Endothelial cell of umbilical vein (primary cell): ENCODE measurements around the gene RRAS. TPM values are rescaled to one million over a fixed set of nuclear protein-coding genes. Genes with fewer than 3 reads are reported as not detected.

Source experiments
- BruUV-seq: library from RNA; stranded (reverse); fragments of 400-500 nt; replicated peaks from 2 replicates; lab custom pipeline; 2021; lab: Mats Ljungman, UMichigan
- CTCF ChIA-PET: fragments of 300-600, 350-600 bp; sonication (Branson Sonifier 250); formaldehyde crosslinking; loops from one replicate; lab custom pipeline; 2021; ENCODE audit warnings: antibody characterized with exemption, inconsistent platforms; lab: Charles Lee
- POLR2A ChIA-PET: fragments of 300-600, 350-600 bp; sonication (Branson Sonifier 250); formaldehyde crosslinking; loops from one replicate; lab custom pipeline; 2021; ENCODE audit warnings: antibody characterized with exemption, inconsistent platforms; lab: Charles Lee
- DNase-seq: peaks from one replicate; pipeline ENCODE4 v3.0.0-alpha.2; 2011; ENCODE audit warnings: low read depth, low spot score
- FAIRE-seq: peaks from 2 replicates; lab custom pipeline; 2011; peaks lifted over from hg19 to GRCh38; lab: Jason Lieb, UNC
- H2AFZ ChIP-seq: 2 replicates; pipeline ENCODE4 v1.6.0; 2012; ENCODE audit warnings: low read depth, low read length, control low read depth, inconsistent platforms
- H3K27ac ChIP-seq: 2 replicates; pipeline ENCODE4 v1.5.1; 2011; ENCODE audit warnings: low read depth, mild to moderate bottlenecking, control low read depth, low read length, moderate library complexity; ENCODE audit not compliant: insufficient read depth
- H3K27me3 ChIP-seq, 2 experiments: 2 replicates each; pipeline versions ENCODE4 v1.6.0 to v1.6.1; 2011; ENCODE audit warnings: low read length in 2 of 2, mixed read lengths in 1 of 2; ENCODE audit not compliant: control insufficient read depth in 2 of 2, insufficient read depth in 2 of 2
- H3K36me3 ChIP-seq, 2 experiments: 2 replicates in 1 of 2; 3 replicates in 1 of 2; pipeline ENCODE4 v1.5.1; 2011; ENCODE audit warnings: low read length in 2 of 2, mild to moderate bottlenecking in 1 of 2, moderate library complexity in 1 of 2; ENCODE audit not compliant: control insufficient read depth in 2 of 2, insufficient read depth in 2 of 2; ENCODE audit errors: extremely low read depth in 1 of 2
- H3K4me1 ChIP-seq: 3 replicates; pipeline ENCODE4 v1.5.1; 2011; ENCODE audit warnings: mild to moderate bottlenecking, low read length; ENCODE audit not compliant: control insufficient read depth, insufficient read depth; ENCODE audit errors: extremely low read depth
- H3K4me2 ChIP-seq: 2 replicates; pipeline ENCODE4 v1.6.1; 2011; ENCODE audit warnings: low read length, control low read depth, mixed read lengths; ENCODE audit not compliant: insufficient read depth
- H3K4me3 ChIP-seq, 3 experiments: fragments of 200-600 bp in 1 of 3; sonication (generic), shearing (Covaris generic) in 1 of 3; replicated peaks in 1 of 3; 2 replicates each; pipeline ENCODE4 v1.5.1; 2011 to 2016; ENCODE audit warnings: control low read depth in 3 of 3, low read length in 3 of 3, mild to moderate bottlenecking in 2 of 3, inconsistent platforms in 1 of 3, low read depth in 1 of 3, moderate library complexity in 1 of 3; ENCODE audit not compliant: insufficient read depth in 1 of 3
- H3K79me2 ChIP-seq: 2 replicates; pipeline ENCODE4 v1.6.0; 2012; ENCODE audit warnings: low read length, inconsistent platforms; ENCODE audit not compliant: control insufficient read depth, insufficient read depth
- H3K9ac ChIP-seq: replicated peaks from 2 replicates; pipeline ENCODE3; 2011; ENCODE audit warnings: low read length, control low read depth; ENCODE audit not compliant: insufficient read depth; ENCODE audit errors: extremely low read depth
- H3K9me1 ChIP-seq: replicated peaks from 3 replicates; pipeline ENCODE4 v1.6.0; 2011; ENCODE audit warnings: mild to moderate bottlenecking, low read length; ENCODE audit not compliant: control insufficient read depth, insufficient read depth; ENCODE audit errors: extremely low read depth
- H3K9me3 ChIP-seq: replicated peaks from 2 replicates; pipeline ENCODE4 v1.5.1; 2012; ENCODE audit warnings: low read length, inconsistent platforms; ENCODE audit not compliant: control insufficient read depth, insufficient read depth
- H4K20me1 ChIP-seq: replicated peaks from 2 replicates; pipeline ENCODE3; 2011; ENCODE audit warnings: mild to moderate bottlenecking, low read length; ENCODE audit not compliant: control insufficient read depth, insufficient read depth; ENCODE audit errors: extremely low read depth
- CTCF ChIP-seq, 2 donors: IDR thresholded peaks; 1 replicate in 1 of 2; 2 replicates in 1 of 2; pipeline ENCODE4 v1.5.1; 2011; ENCODE audit warnings: low read length in 2 of 2, mild to moderate bottlenecking in 2 of 2, moderate library complexity in 2 of 2, control low read depth in 1 of 2, inconsistent platforms in 1 of 2, low read depth in 1 of 2; ENCODE audit not compliant: insufficient read depth in 1 of 2; ENCODE audit errors: extremely low read depth in 1 of 2
- EZH2 ChIP-seq: IDR thresholded peaks from 2 replicates; pipeline ENCODE4 v1.6.1; 2012; ENCODE audit warnings: borderline replicate concordance, low read depth, mild to moderate bottlenecking, moderate library complexity, low read length, inconsistent platforms; ENCODE audit not compliant: severe bottlenecking
- FOS ChIP-seq: IDR thresholded peaks from 2 replicates; pipeline ENCODE4 v1.6.1; 2011; ENCODE audit warnings: mild to moderate bottlenecking, low read length, moderate library complexity, borderline replicate concordance; ENCODE audit not compliant: insufficient read depth
- GATA2 ChIP-seq: IDR thresholded peaks from 2 replicates; pipeline ENCODE4 v1.7.0; 2011; ENCODE audit warnings: low read depth, mild to moderate bottlenecking, moderate library complexity, mixed read lengths, low read length; ENCODE audit not compliant: insufficient read length, insufficient read depth
- JUN ChIP-seq: IDR thresholded peaks from 2 replicates; pipeline ENCODE4 v1.6.1; 2011; ENCODE audit warnings: borderline replicate concordance, low read depth; ENCODE audit not compliant: insufficient read length, insufficient read depth
- MAX ChIP-seq: IDR thresholded peaks from 2 replicates; pipeline ENCODE4 v1.6.1; 2011; ENCODE audit not compliant: insufficient read depth, insufficient read length
- MYC ChIP-seq: IDR thresholded peaks from one replicate; pipeline ENCODE4 v1.6.1; 2011; ENCODE audit warnings: mild to moderate bottlenecking, low read depth, low read length
- POLR2A ChIP-seq: IDR thresholded peaks from 2 replicates; pipeline ENCODE4 v1.6.1; 2012; ENCODE audit warnings: low read depth, mild to moderate bottlenecking, control low read depth, low read length
- POLR2AphosphoS5 ChIP-seq: IDR thresholded peaks from 2 replicates; pipeline ENCODE4 v1.6.1; 2012; ENCODE audit warnings: low read depth, mild to moderate bottlenecking, control low read depth, low read length, moderate library complexity; ENCODE audit not compliant: insufficient read depth
- dilution Hi-C: fragments of 300-500 bp; cut with MboI; formaldehyde crosslinking; loops from one replicate; pipeline ENCODE4 v1.15.0; 2019; ENCODE audit warnings: low sequenced_read_pairs; ENCODE audit not compliant: extremely low pct_ligation_motif_present
- intact Hi-C: fragments of 100-400 bp; cut with micrococcal nuclease; formaldehyde crosslinking; loops from one replicate; pipeline ENCODE4 v1.10.0; 2022
- polyA plus RNA-seq, 4 experiments: library from polyadenylated mRNA; depleted of rRNA in 3 of 4; stranded (reverse) in 3 of 4; unstranded in 1 of 4; fragments of >200 nt; gene quantifications; 2 replicates each; pipeline versions ENCODE4 v1.2.1 to v1.2.3, GENCODE V29; 2011 to 2012; ENCODE audit warnings: missing spikeins in 1 of 4
- total RNA-seq: library from RNA; stranded (reverse); gene quantifications from 2 replicates; pipeline ENCODE4 v1.2.3, GENCODE V29; 2021

RRAS gene
- total and polyA plus RNA-seq, 2 donors (not counting 3 experiments of a cell fraction or from before 2014, with no cell fraction given), result 89.5 to 250 TPM

GRCh38 chr19:49682274-49682673 lies 42.3 kb upstream of the RRAS start:
- POLR2A ChIA-PET, result no interaction called here
- Histone ChIP-seq H3K9ac (no peak overlapping the region), H3K4me2 (no peak overlapping the region), H3K27ac (no peak overlapping the region), H3K4me1 (peaks cover 25% of the 10 kb centered on the region), H3K27me3 (no peaks in the 10 kb centered on the region), H3K9me1 (no peaks in the 10 kb centered on the region), H2AFZ (no peak overlapping the region), H3K79me2 (peaks cover 45% of the 10 kb centered on the region), H3K4me3 (no peak overlapping the region), H3K9me3 (no peaks in the 10 kb centered on the region), H3K36me3 (peaks cover 8 to 32% of the 10 kb centered on the region in 2 experiments), H4K20me1 (no peaks in the 10 kb centered on the region)
- TF ChIP-seq MAX (no peak), JUN (no peak), MYC (no peak), GATA2 (no peak), POLR2AphosphoS5 (no peak), EZH2 (no peak), CTCF (IDR thresholded peaks at IDR 0.05; ENCODE audit: extremely low read depth in 1 of 2, insufficient read depth in 1 of 2, low read depth in 1 of 2, low read length in 2 of 2) (no peak), POLR2A (no peak), FOS (no peak)
- CTCF ChIA-PET, result no interaction called here
- FAIRE-seq, result no peak
- intact Hi-C loops (no loop called here), dilution Hi-C loops (no loop called here)
- BruUV-seq, result no TSS peak
- no peak for DNase-seq
